ENCODE results near the gene CAPN3. TPM values are rescaled to one million over a fixed set of nuclear protein-coding genes. Genes with fewer than 3 reads are reported as not detected.

CAPN3 gene
- total RNA-seq, 5 donors from 2014 or later (not counting 1 experiment from before 2014, with no cell fraction given): 13.4 to 19.8 (median 15.8) TPM

GRCh38 chr15:42338500-42338899 lies 20.8 kb upstream of the CAPN3 start:
- ATAC-seq (replicated peaks in 1 of 4): no peak
- WGBS (ENCODE audit: insufficient coverage): no CpG with 5 or more reads among the region's 2 CpGs
- ChIA-PET POLR2A (no interaction called here), CTCF (no interaction called here)
- Mint-ChIP-seq H3K9me3 (peaks cover 9 to 19% (median 10%) of the 10 kb centered on the region in 3 donors), H3K27me3 (no peaks in the 10 kb centered on the region), H3K27ac (no peak overlapping the region), H3K36me3 (peaks cover 34% of the 10 kb centered on the region), H3K4me3 (no peak overlapping the region), H3K4me1 (no peaks in the 10 kb centered on the region)
- DNase-seq: no peak
- H3K4me1 ChIP-seq (ENCODE audit: control insufficient read depth in 1 of 2, extremely low read depth in 1 of 2, insufficient read depth in 2 of 2, low read length in 2 of 2): no peaks in the 10 kb centered on the region
- peaks cover 8% of the 10 kb centered on the region for H3K9me3 ChIP-seq
- H3K27me3 ChIP-seq (replicated peaks in 1 of 2; ENCODE audit: control insufficient read depth in 2 of 2, extremely low read depth in 1 of 2, insufficient read depth in 2 of 2, low read length in 1 of 2): no peaks in the 10 kb centered on the region
- H3K27ac ChIP-seq (ENCODE audit: low read length): no peak overlapping the region
- no peak overlapping the region for H3K4me3 ChIP-seq (ENCODE audit: control insufficient read depth in 1 of 2, extremely low read depth in 1 of 2, low read length in 1 of 2)
- H3K36me3 ChIP-seq (ENCODE audit: control insufficient read depth in 2 of 2, extremely low read depth in 1 of 2, insufficient read depth in 1 of 2, low read length in 1 of 2): peaks cover 0 to 9% of the 10 kb centered on the region in 2 donors

- H3K27ac Mint-ChIP-seq: no peak overlapping the region
Observed at GRCh38 chr15:42343596-42344232, 15.6 kb upstream of the CAPN3 start.

GRCh38 chr15:42344763-42345162 lies 14.5 kb upstream of the CAPN3 start:
- DNase-seq (no peak), ATAC-seq (replicated peaks in 1 of 4) (no peak)
- Histone ChIP-seq H3K36me3 (ENCODE audit: control insufficient read depth in 2 of 2, extremely low read depth in 1 of 2, insufficient read depth in 1 of 2, low read length in 1 of 2) (peaks cover 0 to 27% of the 10 kb centered on the region in 2 donors), H3K9me3 (no peaks in the 10 kb centered on the region), H3K27me3 (replicated peaks in 1 of 2; ENCODE audit: control insufficient read depth in 2 of 2, extremely low read depth in 1 of 2, insufficient read depth in 2 of 2, low read length in 1 of 2) (no peaks in the 10 kb centered on the region), H3K4me3 (ENCODE audit: control insufficient read depth in 1 of 2, extremely low read depth in 1 of 2, low read length in 1 of 2) (no peak overlapping the region), H3K27ac (ENCODE audit: low read length) (no peak overlapping the region), H3K4me1 (ENCODE audit: control insufficient read depth in 1 of 2, extremely low read depth in 1 of 2, insufficient read depth in 2 of 2, low read length in 2 of 2) (no peaks in the 10 kb centered on the region)
- Mint-ChIP-seq H3K4me3 (no peak overlapping the region), H3K27ac (no peak overlapping the region), H3K4me1 (no peaks in the 10 kb centered on the region), H3K9me3 (no peaks in the 10 kb centered on the region), H3K27me3 (no peaks in the 10 kb centered on the region), H3K36me3 (peaks cover 51% of the 10 kb centered on the region)
- POLR2A ChIA-PET: interaction anchor here in 1 of 2 donors (0.7 kb wide), 1 partner anchor 1623 kb away, joined by 3 read pairs; no protein-coding TSS in a partner anchor
- no CpG with 5 or more reads among the region's 5 CpGs for WGBS (ENCODE audit: insufficient coverage)
- CTCF ChIA-PET: no interaction called here

More at GRCh38 chr15:42343596-42344232, 15.6 kb upstream of the CAPN3 start:
- no peaks in the 10 kb centered on the region for H3K27me3 Mint-ChIP-seq
- H3K9me3 Mint-ChIP-seq: no peaks in the 10 kb centered on the region
- 88% methylated on average over 4 of the region's 6 CpGs for WGBS (ENCODE audit: insufficient coverage)
- Histone ChIP-seq H3K4me1 (ENCODE audit: control insufficient read depth in 1 of 2, extremely low read depth in 1 of 2, insufficient read depth in 2 of 2, low read length in 2 of 2) (no peaks in the 10 kb centered on the region), H3K4me3 (ENCODE audit: control insufficient read depth in 1 of 2, extremely low read depth in 1 of 2, low read length in 1 of 2) (no peak overlapping the region), H3K27me3 (replicated peaks in 1 of 2; ENCODE audit: control insufficient read depth in 2 of 2, extremely low read depth in 1 of 2, insufficient read depth in 2 of 2, low read length in 1 of 2) (no peaks in the 10 kb centered on the region), H3K36me3 (ENCODE audit: control insufficient read depth in 2 of 2, extremely low read depth in 1 of 2, insufficient read depth in 1 of 2, low read length in 1 of 2) (peaks cover 0 to 25% of the 10 kb centered on the region in 2 donors), H3K27ac (ENCODE audit: low read length) (no peak overlapping the region), H3K9me3 (no peaks in the 10 kb centered on the region)
- ChIA-PET POLR2A (no interaction called here), CTCF (no interaction called here)
- DNase-seq (no peak), ATAC-seq (replicated peaks in 1 of 4) (no peak)
- no peaks in the 10 kb centered on the region for H3K4me1 Mint-ChIP-seq
- peaks cover 47% of the 10 kb centered on the region for H3K36me3 Mint-ChIP-seq
- H3K4me3 Mint-ChIP-seq: no peak overlapping the region

- Mint-ChIP-seq H3K4me1 (no peaks in the 10 kb centered on the region), H3K9me3 (no peaks in the 10 kb centered on the region), H3K27me3 (no peaks in the 10 kb centered on the region), H3K36me3 (peaks cover 52% of the 10 kb centered on the region), H3K27ac (no peak overlapping the region), H3K4me3 (no peak overlapping the region)
- no CpG with 5 or more reads among the region's 3 CpGs for WGBS (ENCODE audit: insufficient coverage)
- DNase-seq (no peak), ATAC-seq (replicated peaks in 1 of 4) (no peak)
- Histone ChIP-seq H3K36me3 (ENCODE audit: control insufficient read depth in 2 of 2, extremely low read depth in 1 of 2, insufficient read depth in 1 of 2, low read length in 1 of 2) (peaks cover 0 to 27% of the 10 kb centered on the region in 2 donors), H3K9me3 (no peaks in the 10 kb centered on the region), H3K27me3 (replicated peaks in 1 of 2; ENCODE audit: control insufficient read depth in 2 of 2, extremely low read depth in 1 of 2, insufficient read depth in 2 of 2, low read length in 1 of 2) (no peaks in the 10 kb centered on the region), H3K27ac (ENCODE audit: low read length) (no peak overlapping the region), H3K4me3 (ENCODE audit: control insufficient read depth in 1 of 2, extremely low read depth in 1 of 2, low read length in 1 of 2) (no peak overlapping the region), H3K4me1 (ENCODE audit: control insufficient read depth in 1 of 2, extremely low read depth in 1 of 2, insufficient read depth in 2 of 2, low read length in 2 of 2) (no peaks in the 10 kb centered on the region)
- POLR2A ChIA-PET: no interaction called here
- CTCF ChIA-PET: no interaction called here
Observed at GRCh38 chr15:42345504-42345903, 13.8 kb upstream of the CAPN3 start.

GRCh38 chr15:42348083-42348482 lies 11.2 kb upstream of the CAPN3 start:
- DNase-seq: no peak
- Histone ChIP-seq H3K27ac (ENCODE audit: low read length) (no peak overlapping the region), H3K9me3 (no peaks in the 10 kb centered on the region), H3K27me3 (replicated peaks in 1 of 2; ENCODE audit: control insufficient read depth in 2 of 2, extremely low read depth in 1 of 2, insufficient read depth in 2 of 2, low read length in 1 of 2) (no peaks in the 10 kb centered on the region), H3K36me3 (ENCODE audit: control insufficient read depth in 2 of 2, extremely low read depth in 1 of 2, insufficient read depth in 1 of 2, low read length in 1 of 2) (peaks cover 0 to 38% of the 10 kb centered on the region in 2 donors), H3K4me3 (ENCODE audit: control insufficient read depth in 1 of 2, extremely low read depth in 1 of 2, low read length in 1 of 2) (no peak overlapping the region), H3K4me1 (ENCODE audit: control insufficient read depth in 1 of 2, extremely low read depth in 1 of 2, insufficient read depth in 2 of 2, low read length in 2 of 2) (no peaks in the 10 kb centered on the region)
- WGBS (ENCODE audit: insufficient coverage): 100% methylated on average over 2 of the region's 5 CpGs
- Mint-ChIP-seq H3K4me3 (no peak overlapping the region), H3K27ac (no peak overlapping the region), H3K36me3 (peaks cover 66% of the 10 kb centered on the region), H3K9me3 (no peaks in the 10 kb centered on the region), H3K4me1 (no peaks in the 10 kb centered on the region), H3K27me3 (no peaks in the 10 kb centered on the region)
- CTCF ChIA-PET: no interaction called here
- POLR2A ChIA-PET: no interaction called here
- no peak for ATAC-seq (replicated peaks in 1 of 4)

- ChIA-PET CTCF (no interaction called here), POLR2A (no interaction called here)
- Histone ChIP-seq H3K36me3 (ENCODE audit: control insufficient read depth in 2 of 2, extremely low read depth in 1 of 2, insufficient read depth in 1 of 2, low read length in 1 of 2) (peaks cover 0 to 37% of the 10 kb centered on the region in 2 donors), H3K27me3 (replicated peaks in 1 of 2; ENCODE audit: control insufficient read depth in 2 of 2, extremely low read depth in 1 of 2, insufficient read depth in 2 of 2, low read length in 1 of 2) (no peaks in the 10 kb centered on the region), H3K4me1 (ENCODE audit: control insufficient read depth in 1 of 2, extremely low read depth in 1 of 2, insufficient read depth in 2 of 2, low read length in 2 of 2) (no peaks in the 10 kb centered on the region), H3K9me3 (no peaks in the 10 kb centered on the region), H3K27ac (ENCODE audit: low read length) (no peak overlapping the region), H3K4me3 (ENCODE audit: control insufficient read depth in 1 of 2, extremely low read depth in 1 of 2, low read length in 1 of 2) (no peak overlapping the region)
- H3K4me1 Mint-ChIP-seq: no peaks in the 10 kb centered on the region
- no peaks in the 10 kb centered on the region for H3K9me3 Mint-ChIP-seq
- WGBS (ENCODE audit: insufficient coverage): no CpG with 5 or more reads among the region's 2 CpGs
- DNase-seq (no peak), ATAC-seq (replicated peaks in 1 of 4) (no peak)
- peaks cover 67% of the 10 kb centered on the region for H3K36me3 Mint-ChIP-seq
- no peaks in the 10 kb centered on the region for H3K27me3 Mint-ChIP-seq
- no peak overlapping the region for H3K4me3 Mint-ChIP-seq
- no peak overlapping the region for H3K27ac Mint-ChIP-seq
Observed at GRCh38 chr15:42349186-42349585, 10.1 kb upstream of the CAPN3 start.

GRCh38 chr15:42352401-42352800 lies 6.9 kb upstream of the CAPN3 start:
- H3K9me3 Mint-ChIP-seq: no peaks in the 10 kb centered on the region
- H3K4me1 ChIP-seq (ENCODE audit: control insufficient read depth in 1 of 2, extremely low read depth in 1 of 2, insufficient read depth in 2 of 2, low read length in 2 of 2): no peaks in the 10 kb centered on the region
- H3K4me1 Mint-ChIP-seq: no peaks in the 10 kb centered on the region
- POLR2A ChIA-PET: no interaction called here
- no peak overlapping the region for H3K27ac ChIP-seq (ENCODE audit: low read length)
- 94% methylated on average over 3 of the region's 7 CpGs for WGBS (ENCODE audit: insufficient coverage)
- DNase-seq: no peak
- ATAC-seq (replicated peaks in 1 of 4): no peak
- peaks cover 0 to 42% of the 10 kb centered on the region in 2 donors for H3K36me3 ChIP-seq (ENCODE audit: control insufficient read depth in 2 of 2, extremely low read depth in 1 of 2, insufficient read depth in 1 of 2, low read length in 1 of 2)
- H3K9me3 ChIP-seq: no peaks in the 10 kb centered on the region
- H3K4me3 ChIP-seq (ENCODE audit: control insufficient read depth in 1 of 2, extremely low read depth in 1 of 2, low read length in 1 of 2): no peak overlapping the region
- no peak overlapping the region for H3K4me3 Mint-ChIP-seq
- no peaks in the 10 kb centered on the region for H3K27me3 Mint-ChIP-seq
- H3K27ac Mint-ChIP-seq: no peak overlapping the region
- H3K36me3 Mint-ChIP-seq: peaks cover 53% of the 10 kb centered on the region
- CTCF ChIA-PET: no interaction called here
- no peaks in the 10 kb centered on the region for H3K27me3 ChIP-seq (replicated peaks in 1 of 2; ENCODE audit: control insufficient read depth in 2 of 2, extremely low read depth in 1 of 2, insufficient read depth in 2 of 2, low read length in 1 of 2)

All from T-cell (primary cell).